ENCODE data around the gene ADAMTSL3.

The ADAMTSL3 gene

GRCh38 chr15:83653639-83654378 lies at the start of gene ADAMTSL3:
ADAMTSL3 (plus strand) TSS chr15:83654123; CDS start chr15:83655762, 1,639 bp downstream.
- no peak for DNase-seq (ENCODE audit: low spot score)

- DNase-seq (ENCODE audit: low spot score), result no peak
These were observed 49.4 kb upstream of the ADAMTSL3 start for GRCh38 chr15:83604549-83604948.

GRCh38 chr15:83605111-83605945 lies 48.6 kb upstream of the ADAMTSL3 start:
- no peak for DNase-seq (ENCODE audit: low spot score)

GRCh38 chr15:83610132-83610531 lies 43.8 kb upstream of the ADAMTSL3 start:
- DNase-seq (ENCODE audit: low spot score), result no peak

- DNase-seq (ENCODE audit: low spot score), result no peak
These were observed 42.8 kb upstream of the ADAMTSL3 start for GRCh38 chr15:83610901-83611685.

- DNase-seq (ENCODE audit: low spot score), result no peak
These were observed 41.7 kb upstream of the ADAMTSL3 start for GRCh38 chr15:83612226-83612625.

- no peak for DNase-seq (ENCODE audit: low spot score)
These were observed 40.9 kb upstream of the ADAMTSL3 start for GRCh38 chr15:83612898-83613635.

- DNase-seq (ENCODE audit: low spot score), result no peak
These were observed 40.2 kb upstream of the ADAMTSL3 start for GRCh38 chr15:83613714-83614113.

- no peak for DNase-seq (ENCODE audit: low spot score)
These were observed 37.1 kb upstream of the ADAMTSL3 start for GRCh38 chr15:83616840-83617239.

GRCh38 chr15:83626171-83626802 lies 27.6 kb upstream of the ADAMTSL3 start:
- DNase-seq (ENCODE audit: low spot score), result peak; percentile 27

- DNase-seq (ENCODE audit: low spot score), result no peak
These were observed 22.4 kb upstream of the ADAMTSL3 start for GRCh38 chr15:83631534-83631933.

- no peak for DNase-seq (ENCODE audit: low spot score)
These were observed 10.7 kb upstream of the ADAMTSL3 start for GRCh38 chr15:83643201-83643600.

GRCh38 chr15:83644439-83644838 lies 9.5 kb upstream of the ADAMTSL3 start:
- DNase-seq (ENCODE audit: low spot score), result no peak

GRCh38 chr15:83650831-83651230 lies 3.1 kb upstream of the ADAMTSL3 start:
- no peak for DNase-seq (ENCODE audit: low spot score)

- no peak for DNase-seq (ENCODE audit: low spot score)
These were observed 2.4 kb upstream of the ADAMTSL3 start for GRCh38 chr15:83651541-83651940.

GRCh38 chr15:83652626-83653204 lies 1.2 kb upstream of the ADAMTSL3 start:
- no peak for DNase-seq (ENCODE audit: low spot score)

GRCh38 chr15:83653288-83653638 lies 660 bp upstream of the ADAMTSL3 start:
- no peak for DNase-seq (ENCODE audit: low spot score)

GRCh38 chr15:83654379-83655236 lies 685 bp downstream of the ADAMTSL3 start:
- no peak for DNase-seq (ENCODE audit: low spot score)

- no peak for DNase-seq (ENCODE audit: low spot score)
These were observed 1.3 kb downstream of the ADAMTSL3 start for GRCh38 chr15:83655237-83655616.

- no peak for DNase-seq (ENCODE audit: low spot score)
These were observed 2.3 kb downstream of the ADAMTSL3 start for GRCh38 chr15:83656192-83656591.
